C4-2B (cell line): Measurements from ENCODE around the gene HPGDS.

Experiments
- CTCF ChIP-seq: fragments of 450-650 bp; conservative IDR thresholded peaks from 2 replicates; pipeline ENCODE4 v1.5.1; 2017; ENCODE audit warnings: mild to moderate bottlenecking
- ZFX ChIP-seq: fragments of 450-650 bp; IDR thresholded peaks from 2 replicates; pipeline ENCODE4 v1.6.1; 2017

GRCh38 chr4:94333866-94334265 is 8.8 kb downstream of the HPGDS start:
- TF ChIP-seq ZFX = no peak
- no peak for TF ChIP-seq CTCF
